Loucy (cell line): ENCODE results near the gene ACOT4.

Experiments used
- H2AFZ ChIP-seq: fragments of 200-600 bp; sonication (generic); 2 replicates; pipeline ENCODE4 v1.6.0; 2016; ENCODE audit warnings: antibody characterized with exemption, mild to moderate bottlenecking, low read length, moderate library complexity
- H3F3A ChIP-seq: fragments of 200-600 bp; 2 replicates; pipeline ENCODE4 v1.6.0; 2016; ENCODE audit warnings: antibody characterized with exemption, low read depth, mild to moderate bottlenecking
- H3K27me3 ChIP-seq: fragments of 200-600 bp; sonication (generic); 2 replicates; pipeline ENCODE4 v1.6.1; 2014; ENCODE audit warnings: low read length, mild to moderate bottlenecking; ENCODE audit not compliant: insufficient read depth, poor library complexity, severe bottlenecking
- H3K36me3 ChIP-seq: fragments of 200-600 bp; sonication (generic); 2 replicates; pipeline ENCODE4 v1.6.1; 2016; ENCODE audit warnings: low read length; ENCODE audit not compliant: insufficient read depth
- H3K4me1 ChIP-seq: fragments of 200-600 bp; sonication (generic); 2 replicates; pipeline ENCODE4 v1.5.1; 2014; ENCODE audit warnings: low read length, mild to moderate bottlenecking; ENCODE audit not compliant: insufficient read depth, poor library complexity, severe bottlenecking
- H3K4me2 ChIP-seq: fragments of 200-600 bp; sonication (generic); 2 replicates; pipeline ENCODE4 v1.6.0; 2014; ENCODE audit warnings: antibody characterized with exemption, low read length, low read depth, mild to moderate bottlenecking; ENCODE audit not compliant: poor library complexity, severe bottlenecking
- H3K4me3 ChIP-seq: fragments of 200-600 bp; sonication (generic); 2 replicates; pipeline ENCODE4 v1.5.1; 2014; ENCODE audit warnings: low read length, mild to moderate bottlenecking, mixed read lengths; ENCODE audit not compliant: poor library complexity, severe bottlenecking
- H3K79me2 ChIP-seq: fragments of 200-600 bp; sonication (generic); 2 replicates; pipeline ENCODE4 v1.6.1; 2014; ENCODE audit warnings: low read length; ENCODE audit not compliant: insufficient read depth
- H3K9ac ChIP-seq: fragments of 200-600 bp; sonication (generic); 2 replicates; pipeline ENCODE4 v1.6.0; 2014; ENCODE audit warnings: mild to moderate bottlenecking, low read depth, low read length, moderate library complexity; ENCODE audit not compliant: poor library complexity, severe bottlenecking
- H3K9me2 ChIP-seq: fragments of 200-600 bp; sonication (generic); replicated peaks from 2 replicates; pipeline ENCODE4 v1.6.1; 2016; ENCODE audit warnings: low read depth, low read length, mixed read lengths
- H3K9me3 ChIP-seq: fragments of 200-600 bp; sonication (generic); 2 replicates; pipeline ENCODE4 v1.6.1; 2014; ENCODE audit warnings: mild to moderate bottlenecking, antibody characterized with exemption, low read length, low read depth; ENCODE audit not compliant: insufficient read depth
- H4K20me1 ChIP-seq: fragments of 200-600 bp; sonication (generic); 2 replicates; pipeline ENCODE4 v1.6.0; 2014; ENCODE audit warnings: antibody characterized with exemption, low read length, mild to moderate bottlenecking; ENCODE audit not compliant: insufficient read depth, poor library complexity, severe bottlenecking
- EZH2phosphoT487 ChIP-seq: fragments of 200-600 bp; IDR thresholded peaks from 2 replicates; pipeline ENCODE4 v1.6.1; 2018; ENCODE audit warnings: antibody characterized with exemption, mild to moderate bottlenecking, moderate library complexity, borderline replicate concordance
- TF ChIP-seq, protein P1 (sequence below): fragments of 200-600 bp; sonication (generic); conservative IDR thresholded peaks from 2 replicates; pipeline ENCODE4 v1.5.1; 2014; ENCODE audit warnings: mild to moderate bottlenecking, antibody characterized with exemption, low read length

Gene ACOT4

DNA sequence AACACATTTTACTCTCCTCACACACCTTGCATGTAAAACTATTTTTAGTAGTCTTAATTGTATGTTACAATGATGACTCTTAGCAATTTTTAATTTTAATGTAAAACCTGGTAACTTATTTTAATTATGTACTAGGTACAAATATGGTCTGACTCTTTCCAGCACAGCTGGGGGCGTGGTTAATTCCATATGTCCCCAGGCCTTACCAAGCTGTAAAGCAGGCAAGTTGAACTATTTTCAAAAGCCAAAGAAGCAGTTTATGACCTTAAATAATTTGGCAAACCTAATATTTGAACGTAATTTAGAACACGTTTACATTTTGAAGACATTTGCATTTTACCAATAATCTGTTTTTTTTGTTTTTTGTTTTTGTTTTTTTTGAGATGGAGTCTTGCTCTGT is 11.3 kb downstream of the ACOT4 start:
- H3K9ac ChIP-seq = no peak overlapping the region

DNA sequence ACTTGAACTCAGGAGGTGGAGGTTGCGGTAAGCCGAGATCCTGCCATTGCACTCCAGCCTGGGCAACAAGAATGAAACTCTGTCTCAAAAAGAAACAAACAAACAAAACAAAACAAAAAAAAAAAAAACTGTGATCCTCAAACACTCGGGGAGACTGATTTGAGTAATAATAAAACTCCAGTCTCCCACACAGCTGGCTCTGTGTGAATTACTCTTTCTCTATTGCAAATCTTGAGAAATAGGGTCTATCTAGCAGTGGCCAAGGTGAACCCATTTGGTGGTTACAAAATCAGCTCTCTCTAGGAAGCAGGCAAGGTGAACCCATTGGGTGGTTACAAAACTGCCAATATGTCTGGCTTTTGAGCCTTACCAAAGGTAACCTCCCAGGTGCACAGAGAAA is 14.6 kb downstream of the ACOT4 start:
- no peaks in the 10 kb centered on the region for H4K20me1 ChIP-seq
- no peaks in the 10 kb centered on the region for H3K79me2 ChIP-seq
- H3F3A ChIP-seq = no peaks in the 10 kb centered on the region
- H3K9ac ChIP-seq = no peak overlapping the region
- H3K27me3 ChIP-seq = no peaks in the 10 kb centered on the region
- no peaks in the 10 kb centered on the region for H3K4me1 ChIP-seq
- H3K4me2 ChIP-seq = no peak overlapping the region
- no peaks in the 10 kb centered on the region for H3K36me3 ChIP-seq
- no peaks in the 10 kb centered on the region for H3K9me3 ChIP-seq
- no peak overlapping the region for H2AFZ ChIP-seq
- no peak for TF ChIP-seq EZH2phosphoT487
- TF ChIP-seq, protein P1, sequence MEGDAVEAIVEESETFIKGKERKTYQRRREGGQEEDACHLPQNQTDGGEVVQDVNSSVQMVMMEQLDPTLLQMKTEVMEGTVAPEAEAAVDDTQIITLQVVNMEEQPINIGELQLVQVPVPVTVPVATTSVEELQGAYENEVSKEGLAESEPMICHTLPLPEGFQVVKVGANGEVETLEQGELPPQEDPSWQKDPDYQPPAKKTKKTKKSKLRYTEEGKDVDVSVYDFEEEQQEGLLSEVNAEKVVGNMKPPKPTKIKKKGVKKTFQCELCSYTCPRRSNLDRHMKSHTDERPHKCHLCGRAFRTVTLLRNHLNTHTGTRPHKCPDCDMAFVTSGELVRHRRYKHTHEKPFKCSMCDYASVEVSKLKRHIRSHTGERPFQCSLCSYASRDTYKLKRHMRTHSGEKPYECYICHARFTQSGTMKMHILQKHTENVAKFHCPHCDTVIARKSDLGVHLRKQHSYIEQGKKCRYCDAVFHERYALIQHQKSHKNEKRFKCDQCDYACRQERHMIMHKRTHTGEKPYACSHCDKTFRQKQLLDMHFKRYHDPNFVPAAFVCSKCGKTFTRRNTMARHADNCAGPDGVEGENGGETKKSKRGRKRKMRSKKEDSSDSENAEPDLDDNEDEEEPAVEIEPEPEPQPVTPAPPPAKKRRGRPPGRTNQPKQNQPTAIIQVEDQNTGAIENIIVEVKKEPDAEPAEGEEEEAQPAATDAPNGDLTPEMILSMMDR = no peak
- no peak overlapping the region for H3K4me3 ChIP-seq
- H3K9me2 ChIP-seq = no peaks in the 10 kb centered on the region

More for the DNA sequence above, 11.3 kb downstream of the ACOT4 start:
- no peaks in the 10 kb centered on the region for H3K27me3 ChIP-seq
- no peaks in the 10 kb centered on the region for H3K9me2 ChIP-seq
- no peak overlapping the region for H2AFZ ChIP-seq
- H3K4me2 ChIP-seq = no peak overlapping the region
- H3K9me3 ChIP-seq = no peaks in the 10 kb centered on the region
- H3F3A ChIP-seq = no peaks in the 10 kb centered on the region
- H3K4me3 ChIP-seq = no peak overlapping the region
- no peaks in the 10 kb centered on the region for H4K20me1 ChIP-seq
- H3K36me3 ChIP-seq = no peaks in the 10 kb centered on the region
- no peaks in the 10 kb centered on the region for H3K79me2 ChIP-seq
- H3K4me1 ChIP-seq = no peaks in the 10 kb centered on the region
- TF ChIP-seq, protein P1 = no peak
- no peak for TF ChIP-seq EZH2phosphoT487

DNA sequence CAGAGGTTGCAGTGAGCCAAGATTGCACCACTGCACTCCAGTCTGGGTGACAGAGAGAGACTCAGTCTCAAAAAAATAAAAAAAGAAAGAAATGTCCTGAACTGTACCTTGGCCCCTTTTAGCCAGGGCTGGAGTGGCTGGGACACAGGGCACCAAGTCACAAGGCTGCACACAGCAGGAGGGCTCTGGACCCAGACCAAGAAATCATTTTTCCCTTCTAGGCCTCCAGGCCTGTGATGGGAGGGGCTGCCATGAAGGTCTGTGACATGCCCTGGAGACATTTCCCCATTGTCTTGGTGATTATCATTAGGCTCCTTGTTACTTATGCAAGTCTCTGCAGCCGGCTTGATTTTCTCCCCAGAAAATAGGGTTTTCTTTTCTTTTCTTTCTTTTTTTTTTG is 15.6 kb downstream of the ACOT4 start:
- Histone ChIP-seq H3K9ac (no peak overlapping the region), H3K36me3 (no peaks in the 10 kb centered on the region), H3K79me2 (no peaks in the 10 kb centered on the region), H3K9me3 (no peaks in the 10 kb centered on the region), H3F3A (no peaks in the 10 kb centered on the region), H3K4me1 (no peaks in the 10 kb centered on the region), H3K27me3 (peaks cover under 1% of the 10 kb centered on the region), H3K4me2 (no peak overlapping the region), H3K4me3 (no peak overlapping the region), H3K9me2 (no peaks in the 10 kb centered on the region), H2AFZ (no peak overlapping the region), H4K20me1 (no peaks in the 10 kb centered on the region)
- TF ChIP-seq, protein P1 = no peak
- no peak for TF ChIP-seq EZH2phosphoT487
